ACC112 (cell line): ENCODE data around the gene FRS2.

Experiments
- H2AFZ ChIP-seq: fragments of 200-600 bp; sonication (generic); one replicate; pipeline ENCODE4 v1.6.0; 2017; ENCODE audit warnings: antibody characterized with exemption, low read length; ENCODE audit not compliant: unreplicated experiment
- H3K27ac ChIP-seq: fragments of 200-600 bp; sonication (generic); 2 replicates; pipeline ENCODE4 v1.5.1; 2014; ENCODE audit warnings: low read depth, mild to moderate bottlenecking, antibody characterized with exemption, low read length, moderate library complexity
- H3K27me3 ChIP-seq: fragments of 200-600 bp; sonication (generic); 2 replicates; pipeline ENCODE4 v1.6.1; 2014; ENCODE audit warnings: mild to moderate bottlenecking, antibody characterized with exemption, low read length, moderate library complexity, mixed read lengths; ENCODE audit not compliant: insufficient read depth
- H3K36me3 ChIP-seq: fragments of 200-600 bp; sonication (generic); 2 replicates; pipeline ENCODE4 v1.6.1; 2016; ENCODE audit warnings: mild to moderate bottlenecking, antibody characterized with exemption, low read length, moderate library complexity, mixed read lengths; ENCODE audit not compliant: insufficient read depth
- H3K4me1 ChIP-seq: fragments of 200-600 bp; sonication (generic); one replicate; pipeline ENCODE4 v1.6.1; 2016; ENCODE audit warnings: low read length, mixed read lengths; ENCODE audit not compliant: insufficient read depth, unreplicated experiment, control insufficient read depth
- H3K4me3 ChIP-seq: fragments of 200-600 bp; sonication (generic); 2 replicates; pipeline ENCODE4 v1.5.1; 2014; ENCODE audit warnings: mild to moderate bottlenecking, low read depth, low read length
- H3K79me2 ChIP-seq: fragments of 200-600 bp; sonication (generic); one replicate; pipeline ENCODE4 v1.6.0; 2016; ENCODE audit warnings: low read length; ENCODE audit not compliant: control insufficient read depth, unreplicated experiment, insufficient read depth

FRS2 gene

GRCh38 chr12:69476276-69477017 lies 6.3 kb downstream of the FRS2 start:
- Histone ChIP-seq H3K4me3 (peak overlapping the region; percentile 73), H3K79me2 (peaks cover 88% of the 10 kb centered on the region), H3K4me1 (peaks cover 51% of the 10 kb centered on the region), H3K27ac (peak overlapping the region; percentile 81), H3K36me3 (0 out of 2 replicates have a peak, but pooled peaks cover 3% of the 10 kb centered on the region), H2AFZ (no peak overlapping the region), H3K27me3 (no peaks in the 10 kb centered on the region)

GRCh38 chr12:69479675-69480074 lies 9.5 kb downstream of the FRS2 start:
- H3K27ac ChIP-seq = no peak overlapping the region
- H3K79me2 ChIP-seq = peaks cover 86% of the 10 kb centered on the region
- no peak overlapping the region for H2AFZ ChIP-seq
- H3K36me3 ChIP-seq = peaks cover 3% of the 10 kb centered on the region; the same call in 1 of the 2 replicates
- H3K27me3 ChIP-seq = no peaks in the 10 kb centered on the region
- H3K4me1 ChIP-seq = peaks cover 25% of the 10 kb centered on the region
- no peak overlapping the region for H3K4me3 ChIP-seq

- Histone ChIP-seq H3K36me3 (peaks cover 3% of the 10 kb centered on the region; the same call in 1 of the 2 replicates), H3K79me2 (peaks cover 81% of the 10 kb centered on the region), H3K4me1 (peaks cover 15% of the 10 kb centered on the region), H2AFZ (no peak overlapping the region), H3K27me3 (no peaks in the 10 kb centered on the region), H3K4me3 (no peak overlapping the region), H3K27ac (no peak overlapping the region)
Measured at GRCh38 chr12:69480698-69481097, 10.5 kb downstream of the FRS2 start.

GRCh38 chr12:69481133-69481532 lies 10.9 kb downstream of the FRS2 start:
- Histone ChIP-seq H3K27ac (no peak overlapping the region), H3K4me1 (peaks cover 11% of the 10 kb centered on the region), H3K27me3 (no peaks in the 10 kb centered on the region), H2AFZ (no peak overlapping the region), H3K4me3 (no peak overlapping the region), H3K79me2 (peaks cover 77% of the 10 kb centered on the region), H3K36me3 (peaks cover 3% of the 10 kb centered on the region; the same call in 1 of the 2 replicates)

- Histone ChIP-seq H2AFZ (no peak overlapping the region), H3K79me2 (peaks cover 79% of the 10 kb centered on the region)
Measured at GRCh38 chr12:69483700-69484099, 13.5 kb downstream of the FRS2 start.

GRCh38 chr12:69484428-69484827 lies 14.2 kb downstream of the FRS2 start:
- Histone ChIP-seq H3K4me1 (peaks cover 7% of the 10 kb centered on the region), H3K4me3 (no peak overlapping the region), H3K27me3 (no peaks in the 10 kb centered on the region), H3K36me3 (peaks cover 15% of the 10 kb centered on the region), H2AFZ (no peak overlapping the region), H3K79me2 (peaks cover 78% of the 10 kb centered on the region), H3K27ac (no peak overlapping the region)

More at GRCh38 chr12:69483700-69484099, 13.5 kb downstream of the FRS2 start:
- peaks cover 15% of the 10 kb centered on the region for H3K36me3 ChIP-seq
- H3K4me3 ChIP-seq = no peak overlapping the region
- peaks cover 7% of the 10 kb centered on the region for H3K4me1 ChIP-seq
- no peak overlapping the region for H3K27ac ChIP-seq
- no peaks in the 10 kb centered on the region for H3K27me3 ChIP-seq

- Histone ChIP-seq H3K79me2 (peaks cover 82% of the 10 kb centered on the region), H3K4me1 (peaks cover 12% of the 10 kb centered on the region), H3K27ac (no peak overlapping the region), H3K27me3 (no peaks in the 10 kb centered on the region), H3K36me3 (peaks cover 12% of the 10 kb centered on the region), H2AFZ (no peak overlapping the region), H3K4me3 (no peak overlapping the region)
Measured at GRCh38 chr12:69490920-69491643, 20.9 kb downstream of the FRS2 start.

- no peak overlapping the region for H3K27ac ChIP-seq
- no peak overlapping the region for H2AFZ ChIP-seq
- no peak overlapping the region for H3K4me3 ChIP-seq
- no peaks in the 10 kb centered on the region for H3K27me3 ChIP-seq
- H3K36me3 ChIP-seq = peaks cover 2% of the 10 kb centered on the region; the same call in 1 of the 2 replicates
- peaks cover 22% of the 10 kb centered on the region for H3K4me1 ChIP-seq
- peaks cover 85% of the 10 kb centered on the region for H3K79me2 ChIP-seq
Measured at GRCh38 chr12:69492739-69493138, 22.6 kb downstream of the FRS2 start.

- Histone ChIP-seq H3K27me3 (no peaks in the 10 kb centered on the region), H3K27ac (no peak overlapping the region), H2AFZ (no peak overlapping the region), H3K79me2 (peaks cover 92% of the 10 kb centered on the region), H3K4me3 (no peak overlapping the region), H3K4me1 (peaks cover 38% of the 10 kb centered on the region), H3K36me3 (no peaks in the 10 kb centered on the region)
Measured at GRCh38 chr12:69495071-69495470, 24.9 kb downstream of the FRS2 start.

GRCh38 chr12:69497308-69498026 lies 27.3 kb downstream of the FRS2 start:
- H2AFZ ChIP-seq = no peak overlapping the region
- H3K4me1 ChIP-seq = peaks cover 56% of the 10 kb centered on the region
- no peaks in the 10 kb centered on the region for H3K27me3 ChIP-seq
- no peaks in the 10 kb centered on the region for H3K36me3 ChIP-seq
- peaks cover 92% of the 10 kb centered on the region for H3K79me2 ChIP-seq
- H3K27ac ChIP-seq = peak overlapping the region; percentile 31
- peak overlapping the region; percentile 56 for H3K4me3 ChIP-seq
